Endodermal cell (in vitro differentiated cells): ENCODE measurements around the gene ZNF189. TPM values are rescaled to one million over a fixed set of nuclear protein-coding genes. Genes with fewer than 3 reads are reported as not detected.

Experiments used
- DNase-seq: peaks from one replicate; pipeline ENCODE4 v3.0.0-alpha.2; 2017
- H3K27ac ChIP-seq: 2 replicates; pipeline ENCODE4 v1.5.1; 2013; ENCODE audit warnings: mild to moderate bottlenecking, low read depth, low read length, moderate library complexity
- H3K27me3 ChIP-seq: 2 replicates; pipeline ENCODE4 v1.6.1; 2013; ENCODE audit warnings: mild to moderate bottlenecking, low read length, moderate library complexity; ENCODE audit not compliant: insufficient read depth, control insufficient read depth, poor library complexity, severe bottlenecking
- H3K36me3 ChIP-seq: 2 replicates; pipeline ENCODE4 v1.7.0; 2013; ENCODE audit warnings: mild to moderate bottlenecking, low read length, moderate library complexity; ENCODE audit not compliant: control insufficient read depth, insufficient read depth
- H3K4me1 ChIP-seq: one replicate; pipeline ENCODE4 v1.7.0; 2013; ENCODE audit warnings: low read length; ENCODE audit not compliant: control insufficient read depth, insufficient read depth
- H3K4me3 ChIP-seq: 2 replicates; pipeline ENCODE4 v1.5.1; 2013; ENCODE audit warnings: mild to moderate bottlenecking, low read length, moderate library complexity
- H3K9ac ChIP-seq: 2 replicates; pipeline ENCODE4 v1.6.1; 2013; ENCODE audit warnings: mild to moderate bottlenecking, low read length, moderate library complexity; ENCODE audit not compliant: poor library complexity, severe bottlenecking; ENCODE audit errors: extremely low read depth
- H3K9me3 ChIP-seq: 2 replicates; pipeline ENCODE4 v1.6.1; 2013; ENCODE audit warnings: mild to moderate bottlenecking, low read length, moderate library complexity; ENCODE audit not compliant: control insufficient read depth
- H3K27ac Mint-ChIP-seq: 2 replicates; pipeline ENCODE4 v1.8.0; 2020; ENCODE audit warnings: mixed read lengths
- H3K27me3 Mint-ChIP-seq: 2 replicates; pipeline ENCODE4 v1.8.0; 2021; ENCODE audit warnings: mild to moderate bottlenecking, mixed read lengths; ENCODE audit not compliant: insufficient read depth
- H3K36me3 Mint-ChIP-seq: 2 replicates; pipeline ENCODE4 v1.8.0; 2020; ENCODE audit warnings: low read depth, mixed read lengths
- H3K4me1 Mint-ChIP-seq: 2 replicates; pipeline ENCODE4 v1.8.0; 2020; ENCODE audit warnings: mixed read lengths
- H3K4me3 Mint-ChIP-seq: 2 replicates; pipeline ENCODE4 v1.8.0; 2020; ENCODE audit warnings: mild to moderate bottlenecking, moderate library complexity, mixed read lengths
- H3K9me3 Mint-ChIP-seq: 2 replicates; pipeline ENCODE4 v1.8.0; 2020; ENCODE audit warnings: mild to moderate bottlenecking, mixed read lengths
- whole genome bisulfite sequencing, 2 experiments: methylation state at CpG; one replicate each; pipeline versions ENCODE4 v1.1.5 to v1.1.7; 2013; ENCODE audit warnings: missing lambda C conversion rate in 2 of 2, mixed read lengths in 1 of 2; ENCODE audit not compliant: insufficient coverage in 1 of 2, insufficient read length in 1 of 2; 5-methylcytosine and 5-hydroxymethylcytosine counted together
- total RNA-seq, 2 donors: library from RNA; stranded (reverse); fragmentation: NEBNext Ultra II Directional in 1 of 2; extraction: Animal tissue kit (Norgen Biotek cat#: 25700) in 1 of 2; gene quantifications; 2 replicates in 1 of 2; 3 replicates in 1 of 2; pipeline ENCODE4 v1.2.1, GENCODE V29; 2021
- TF ChIP-seq, protein P1 (sequence below): fragments of 200-600 bp; sonication (generic); conservative IDR thresholded peaks from 2 replicates; pipeline ENCODE4 v1.5.0; 2021; ENCODE audit warnings: antibody characterized with exemption, mild to moderate bottlenecking

Gene ZNF189
- total RNA-seq, 2 donors from 2014 or later: 16.0 to 20.5 TPM

DNA sequence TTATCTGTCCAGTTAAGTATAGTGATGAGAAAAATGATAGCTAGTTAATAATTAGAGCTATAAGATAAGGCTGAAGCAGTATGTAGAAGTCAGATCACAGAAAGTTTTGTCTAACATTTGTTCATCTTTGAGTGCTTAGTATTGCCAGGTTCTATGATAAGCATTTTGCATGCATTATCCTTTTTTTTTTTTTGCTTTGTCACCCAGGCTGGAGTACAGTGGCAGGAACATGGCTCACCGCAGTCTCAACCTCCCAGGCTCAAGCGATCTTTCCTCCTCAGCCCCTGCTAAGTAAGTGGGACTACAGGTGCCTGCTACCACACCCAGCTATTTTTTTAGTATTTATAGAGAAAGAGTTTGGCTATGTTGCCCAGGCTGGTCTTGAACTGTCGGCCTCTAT is 31.3 kb upstream of the ZNF189 start:
- H3K27me3 Mint-ChIP-seq: no peaks in the 10 kb centered on the region
- Histone ChIP-seq H3K4me3 (no peak overlapping the region), H3K9ac (no peak overlapping the region), H3K4me1 (no peaks in the 10 kb centered on the region), H3K9me3 (no peaks in the 10 kb centered on the region), H3K27me3 (no peaks in the 10 kb centered on the region), H3K36me3 (no peaks in the 10 kb centered on the region), H3K27ac (no peak overlapping the region)
- DNase-seq: no peak
- H3K4me1 Mint-ChIP-seq: no peaks in the 10 kb centered on the region
- H3K4me3 Mint-ChIP-seq: no peak overlapping the region
- H3K9me3 Mint-ChIP-seq: no peaks in the 10 kb centered on the region
- TF ChIP-seq, protein P1, sequence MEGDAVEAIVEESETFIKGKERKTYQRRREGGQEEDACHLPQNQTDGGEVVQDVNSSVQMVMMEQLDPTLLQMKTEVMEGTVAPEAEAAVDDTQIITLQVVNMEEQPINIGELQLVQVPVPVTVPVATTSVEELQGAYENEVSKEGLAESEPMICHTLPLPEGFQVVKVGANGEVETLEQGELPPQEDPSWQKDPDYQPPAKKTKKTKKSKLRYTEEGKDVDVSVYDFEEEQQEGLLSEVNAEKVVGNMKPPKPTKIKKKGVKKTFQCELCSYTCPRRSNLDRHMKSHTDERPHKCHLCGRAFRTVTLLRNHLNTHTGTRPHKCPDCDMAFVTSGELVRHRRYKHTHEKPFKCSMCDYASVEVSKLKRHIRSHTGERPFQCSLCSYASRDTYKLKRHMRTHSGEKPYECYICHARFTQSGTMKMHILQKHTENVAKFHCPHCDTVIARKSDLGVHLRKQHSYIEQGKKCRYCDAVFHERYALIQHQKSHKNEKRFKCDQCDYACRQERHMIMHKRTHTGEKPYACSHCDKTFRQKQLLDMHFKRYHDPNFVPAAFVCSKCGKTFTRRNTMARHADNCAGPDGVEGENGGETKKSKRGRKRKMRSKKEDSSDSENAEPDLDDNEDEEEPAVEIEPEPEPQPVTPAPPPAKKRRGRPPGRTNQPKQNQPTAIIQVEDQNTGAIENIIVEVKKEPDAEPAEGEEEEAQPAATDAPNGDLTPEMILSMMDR: no peak
- H3K36me3 Mint-ChIP-seq: no peaks in the 10 kb centered on the region
- H3K27ac Mint-ChIP-seq: no peak overlapping the region
- WGBS, 2 experiments: 89% methylated on average over 1 to 3 of the region's 3 CpGs

DNA sequence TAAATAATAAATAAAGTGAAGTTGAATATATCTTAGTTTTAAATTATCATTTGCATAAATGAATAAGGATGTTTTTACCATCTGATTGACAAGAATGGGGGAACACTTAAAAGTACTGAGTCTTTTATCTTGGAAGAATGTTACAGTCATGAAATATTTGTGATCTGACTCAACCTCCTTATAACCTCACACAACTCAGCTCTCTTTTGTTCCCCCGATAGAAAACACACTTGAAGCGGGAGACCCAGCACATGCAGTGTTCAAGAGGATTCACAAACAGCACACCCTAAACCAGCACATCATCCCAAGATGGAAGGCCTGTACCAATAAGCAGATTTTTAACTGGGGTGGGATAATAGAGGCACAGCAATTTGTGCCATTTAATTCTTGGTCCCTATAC is 29.4 kb upstream of the ZNF189 start:
- no peaks in the 10 kb centered on the region for H3K4me1 Mint-ChIP-seq
- no peaks in the 10 kb centered on the region for H3K27me3 Mint-ChIP-seq
- H3K27ac Mint-ChIP-seq: no peak overlapping the region
- Histone ChIP-seq H3K4me3 (no peak overlapping the region), H3K9me3 (no peaks in the 10 kb centered on the region), H3K36me3 (no peaks in the 10 kb centered on the region), H3K27ac (no peak overlapping the region), H3K4me1 (no peaks in the 10 kb centered on the region), H3K27me3 (no peaks in the 10 kb centered on the region), H3K9ac (no peak overlapping the region)
- H3K9me3 Mint-ChIP-seq: no peaks in the 10 kb centered on the region
- WGBS, 2 experiments: 86% methylated on average over 2 of the region's 2 CpGs; no CpG with 5 or more reads in 1 of the 2 experiments
- H3K36me3 Mint-ChIP-seq: no peaks in the 10 kb centered on the region
- DNase-seq: no peak
- no peak overlapping the region for H3K4me3 Mint-ChIP-seq
- TF ChIP-seq, protein P1: no peak

DNA sequence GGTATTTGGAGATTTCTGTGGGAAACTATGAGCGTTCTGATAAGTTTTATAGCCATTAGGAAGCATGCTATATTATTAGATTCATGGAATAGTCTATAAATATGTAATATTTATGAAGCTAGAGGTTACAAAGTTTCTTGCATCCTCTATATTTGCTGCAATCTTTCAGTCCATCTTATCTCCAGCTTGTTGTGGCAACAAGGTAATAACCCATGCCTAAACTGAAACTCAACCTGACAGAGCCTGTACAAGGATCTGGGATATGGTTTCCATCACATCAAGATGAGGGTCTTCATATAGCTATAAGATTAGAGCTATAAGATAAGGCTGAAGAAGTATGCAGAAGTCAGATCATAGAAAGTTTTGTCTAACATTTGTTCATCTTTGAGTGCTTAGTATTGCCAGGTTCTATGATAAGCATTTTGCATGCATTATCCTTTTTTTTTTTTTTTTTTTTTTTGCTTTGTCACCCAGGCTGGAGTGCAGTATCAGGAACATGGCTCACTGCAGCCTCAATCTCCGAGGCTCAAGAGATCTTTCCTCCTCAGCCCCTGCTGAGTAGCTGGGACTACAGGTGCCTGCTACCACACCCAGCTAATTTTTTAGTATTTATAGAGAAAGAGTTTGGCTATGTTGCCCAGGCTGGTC is 28.6 kb upstream of the ZNF189 start:
- H3K9me3 Mint-ChIP-seq: no peaks in the 10 kb centered on the region
- H3K27ac Mint-ChIP-seq: no peak overlapping the region
- Histone ChIP-seq H3K9me3 (no peaks in the 10 kb centered on the region), H3K9ac (no peak overlapping the region), H3K27me3 (no peaks in the 10 kb centered on the region), H3K36me3 (no peaks in the 10 kb centered on the region), H3K4me1 (no peaks in the 10 kb centered on the region), H3K27ac (no peak overlapping the region), H3K4me3 (no peak overlapping the region)
- no peak for DNase-seq
- TF ChIP-seq, protein P1: no peak
- H3K4me3 Mint-ChIP-seq: no peak overlapping the region
- 96% methylated on average over 2 of the region's 2 CpGs; no CpG with 5 or more reads in 1 of the 2 experiments for WGBS, 2 experiments
- no peaks in the 10 kb centered on the region for H3K4me1 Mint-ChIP-seq
- H3K36me3 Mint-ChIP-seq: no peaks in the 10 kb centered on the region
- H3K27me3 Mint-ChIP-seq: no peaks in the 10 kb centered on the region
